Cardiac fibroblast (primary cell): ENCODE measurements around the gene DYDC2.
"Not testable (repeated sequence)": the region's sequence is repeated elsewhere in the genome, so short reads cannot be mapped to it uniquely, and the experiment has no call there.

ENCODE experiments used
- DNase-seq, 2 donors: peaks; one replicate each; pipeline versions ENCODE4 v3.0.0 to v3.0.0-alpha.2; 2010; ENCODE audit warnings: low read depth in 2 of 2
- H3K4me3 ChIP-seq, 2 donors: replicated peaks in 1 of 2; 1 replicate in 1 of 2; 2 replicates in 1 of 2; pipeline ENCODE4 v1.5.1; 2011; ENCODE audit warnings: low read depth in 2 of 2, low read length in 2 of 2, mild to moderate bottlenecking in 2 of 2, moderate library complexity in 1 of 2
- CTCF ChIP-seq: IDR thresholded peaks from one replicate; pipeline ENCODE4 v1.5.1; 2011; ENCODE audit warnings: low read depth, mild to moderate bottlenecking, low read length, inconsistent platforms

Gene DYDC2

GRCh38 chr10:80333983-80334382 is 22.6 kb upstream of the DYDC2 start:
- H3K4me3 ChIP-seq = no peak overlapping the region
- DNase-seq = no peak
- TF ChIP-seq CTCF = no peak

- H3K4me3 ChIP-seq = no peak overlapping the region
- no peak for DNase-seq
- no peak for TF ChIP-seq CTCF
Measured at GRCh38 chr10:80344276-80344675, 12.3 kb upstream of the DYDC2 start.

GRCh38 chr10:80344912-80345311 is 11.7 kb upstream of the DYDC2 start:
- no peak for DNase-seq
- no peak for TF ChIP-seq CTCF

GRCh38 chr10:80350251-80350650 is 6.3 kb upstream of the DYDC2 start:
- DNase-seq = no peak
- no peak overlapping the region for H3K4me3 ChIP-seq
- no peak for TF ChIP-seq CTCF

More at GRCh38 chr10:80344912-80345311, 11.7 kb upstream of the DYDC2 start:
- H3K4me3 ChIP-seq = no peak overlapping the region

GRCh38 chr10:80351220-80351619 is 5.4 kb upstream of the DYDC2 start:
- H3K4me3 ChIP-seq = no peak overlapping the region
- no peak for TF ChIP-seq CTCF

GRCh38 chr10:80356989-80357850 is 639 bp downstream of the DYDC2 start:
- no peak for DNase-seq
- no peak for TF ChIP-seq CTCF
- peak overlapping the region in 1 of 2 donors; percentile 30 for H3K4me3 ChIP-seq

More at GRCh38 chr10:80351220-80351619, 5.4 kb upstream of the DYDC2 start:
- DNase-seq = no peak

GRCh38 chr10:80357851-80358125 is 1.2 kb downstream of the DYDC2 start:
- no peak overlapping the region for H3K4me3 ChIP-seq
- no peak for DNase-seq
- TF ChIP-seq CTCF = no peak

- DNase-seq, H3K4me3 ChIP-seq: not testable (repeated sequence)
Measured at GRCh38 chr10:80358925-80359324, 2.3 kb downstream of the DYDC2 start.
